Measurements from ENCODE around the gene TMEM140.

- TF ChIP-seq CTCF (IDR thresholded peaks at IDR 0.05) (peak in 6 of 12 donors; percentile 15 to 44 (median 36)), POLR2A (IDR thresholded peaks at IDR 0.05) (no peak)
These were observed 21.5 kb downstream of the TMEM140 start for GRCh38 chr7:135169141-135169963.
